ENCODE measurements around the gene ATP2C1. TPM values are rescaled to one million over a fixed set of nuclear protein-coding genes. Genes with fewer than 3 reads are reported as not detected.
"Not testable (repeated sequence)": the region's sequence is repeated elsewhere in the genome, so short reads cannot be mapped to it uniquely, and the experiment has no call there.

ATP2C1 gene
- total RNA-seq, 1 experiment from 2014 or later: 84.4 TPM

DNA sequence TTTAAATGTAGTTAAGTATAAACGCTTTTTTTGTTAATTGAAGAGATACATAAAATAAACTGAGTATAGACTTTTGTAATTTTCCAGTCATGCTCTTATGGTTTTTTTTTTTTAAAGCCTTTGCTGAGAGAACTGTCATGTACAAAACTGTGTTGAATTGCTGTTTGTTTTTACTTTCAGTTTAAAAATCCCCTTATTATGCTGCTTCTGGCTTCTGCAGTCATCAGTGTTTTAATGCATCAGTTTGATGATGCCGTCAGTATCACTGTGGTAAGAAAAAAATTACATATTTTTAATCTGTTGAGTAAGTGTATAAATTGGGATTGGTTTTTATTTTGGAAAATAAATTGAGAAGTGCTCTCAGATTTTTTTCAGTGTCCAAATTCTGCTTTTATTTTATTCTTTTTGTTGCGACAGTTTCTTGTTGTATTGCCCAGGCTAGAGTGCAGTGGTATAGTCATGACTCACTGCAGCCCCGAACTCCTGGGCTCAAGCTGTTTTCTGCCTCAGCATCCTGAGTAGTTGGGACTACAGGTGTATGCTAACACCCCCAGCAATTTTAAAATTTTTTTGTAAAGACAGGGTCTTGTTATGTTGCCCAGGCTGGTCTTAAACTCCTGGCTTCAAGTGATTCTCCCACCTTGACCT is 40.7 kb downstream of the ATP2C1 start:
- no peak for DNase-seq (ENCODE audit: low read depth)

DNA sequence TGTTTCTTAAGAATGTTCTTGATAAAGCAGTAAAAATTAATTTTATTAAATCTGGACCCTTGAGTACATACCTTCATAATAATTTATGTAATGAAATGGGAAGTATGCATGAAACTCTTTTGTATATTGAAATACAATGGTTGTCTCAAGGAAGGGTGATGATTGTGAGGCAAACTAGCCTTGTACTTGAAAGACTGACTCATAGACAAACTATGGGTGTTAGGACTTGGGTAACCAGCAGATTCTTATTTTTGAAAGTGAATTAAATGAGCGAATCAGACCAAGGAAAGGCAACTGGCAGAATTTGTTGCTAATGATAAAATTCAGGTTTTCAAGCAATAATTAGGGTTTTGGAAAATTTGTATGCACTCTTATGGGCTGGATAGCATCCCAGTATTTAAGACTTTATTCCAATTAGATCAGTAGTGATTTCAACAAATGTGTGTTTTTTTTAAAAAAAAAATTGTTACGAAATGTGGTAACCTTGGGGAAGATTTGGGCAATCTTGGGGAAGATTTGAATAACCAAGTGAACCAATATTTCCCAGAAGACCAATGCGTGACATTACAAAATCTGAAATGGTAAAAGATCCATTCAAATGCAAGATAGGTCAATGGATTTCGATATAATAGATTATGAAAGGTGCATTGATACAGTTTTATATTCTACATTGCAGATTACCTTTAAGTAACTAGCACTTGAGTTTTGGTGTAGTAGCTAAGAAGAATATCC is 42.0 kb downstream of the ATP2C1 start:
- DNase-seq (ENCODE audit: low read depth): peak; percentile 54

DNA sequence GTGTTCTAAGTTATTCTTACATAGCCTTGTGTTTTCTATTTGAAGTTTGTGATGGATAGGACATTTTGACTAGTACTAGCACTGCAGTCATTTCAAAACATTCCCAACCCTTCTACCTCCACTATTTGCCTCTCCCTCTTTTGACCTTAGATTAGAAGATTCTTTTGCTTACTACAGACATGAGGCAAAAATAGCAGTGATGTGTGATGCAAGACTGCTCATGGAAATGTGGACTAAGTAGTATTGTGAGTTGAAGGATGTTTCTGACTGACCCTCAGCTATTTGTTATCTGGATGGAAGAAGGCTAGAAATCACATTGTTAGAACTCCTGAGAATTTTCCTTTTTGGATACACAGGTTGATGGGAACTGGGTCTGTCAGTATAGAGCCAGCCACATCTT is 45.9 kb downstream of the ATP2C1 start:
- no peak for DNase-seq (ENCODE audit: low read depth)

DNA sequence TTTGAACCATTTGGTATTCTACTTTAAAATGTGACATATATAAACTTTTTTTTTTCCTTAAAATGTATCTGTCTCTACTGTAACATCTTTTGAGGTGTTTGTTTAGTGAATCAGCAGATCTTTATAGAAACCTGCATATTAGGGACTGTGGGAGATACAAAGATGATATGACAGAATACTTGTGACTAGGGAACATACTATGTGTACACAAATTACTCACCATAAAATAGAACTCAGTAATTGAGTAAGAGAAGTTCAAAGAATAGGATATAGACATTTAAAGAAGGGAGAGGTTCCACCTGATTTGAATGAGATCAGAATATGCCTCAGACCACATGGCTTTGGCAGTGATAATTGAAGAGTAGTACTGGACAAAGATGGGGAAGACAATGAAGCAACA is 47.9 kb downstream of the ATP2C1 start:
- peak; percentile 10 for DNase-seq (ENCODE audit: low read depth)

DNA sequence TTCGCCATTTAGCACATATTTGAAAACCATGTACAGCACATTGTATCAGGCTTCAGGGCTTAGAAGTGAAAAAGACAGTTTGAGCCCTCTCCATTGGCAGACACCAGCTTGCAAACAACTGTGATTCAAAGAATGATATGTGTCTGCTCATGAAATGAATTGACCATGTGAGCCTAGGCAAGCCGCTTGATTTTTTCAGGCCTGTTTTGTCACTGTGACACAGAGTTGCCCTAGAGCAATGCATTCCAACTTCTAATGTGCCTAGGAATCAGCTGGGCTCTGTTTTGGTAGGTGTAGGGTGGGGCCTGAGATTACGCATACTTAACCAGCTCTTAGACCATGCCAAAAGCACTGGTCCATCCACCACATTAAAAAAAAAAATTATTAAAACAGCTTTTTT is 53.0 kb downstream of the ATP2C1 start:
- no peak for DNase-seq (ENCODE audit: low read depth)

DNA sequence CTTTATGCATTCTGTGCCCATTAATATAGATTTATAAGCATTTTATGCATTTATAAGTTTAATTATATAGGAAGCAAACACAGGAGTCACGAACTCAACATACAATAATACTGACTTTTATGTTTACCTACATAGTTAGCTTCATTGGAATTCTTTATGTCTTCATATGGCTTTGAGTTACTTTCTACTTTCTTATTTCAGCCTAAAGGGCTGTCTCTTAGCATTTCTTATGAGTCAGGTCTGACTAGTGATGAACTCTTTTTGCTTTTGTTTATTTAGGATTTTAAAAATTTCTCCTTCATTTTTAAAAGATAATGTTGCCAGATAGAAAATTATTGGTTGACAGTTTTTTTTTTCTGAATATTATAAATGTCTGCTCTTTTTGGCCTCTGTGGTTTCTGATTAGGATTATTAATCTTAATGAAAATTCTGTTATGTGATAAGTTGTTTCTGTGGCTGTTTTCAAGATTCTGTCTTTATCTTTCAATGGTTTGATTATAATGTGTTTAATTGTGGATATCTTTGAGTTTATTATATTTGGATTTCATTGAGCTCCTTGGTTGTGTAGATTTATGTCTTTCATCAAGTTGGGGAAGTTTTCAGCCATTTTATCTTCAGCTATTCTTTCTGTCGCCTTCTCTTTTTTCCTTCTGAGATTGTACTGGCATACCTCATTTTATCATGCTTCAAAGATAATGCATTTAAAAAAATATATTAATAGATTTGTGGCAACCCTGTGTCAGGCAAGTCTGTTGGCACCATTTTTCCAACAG is 54.3 kb downstream of the ATP2C1 start:
- no peak for DNase-seq (ENCODE audit: low read depth)

DNA sequence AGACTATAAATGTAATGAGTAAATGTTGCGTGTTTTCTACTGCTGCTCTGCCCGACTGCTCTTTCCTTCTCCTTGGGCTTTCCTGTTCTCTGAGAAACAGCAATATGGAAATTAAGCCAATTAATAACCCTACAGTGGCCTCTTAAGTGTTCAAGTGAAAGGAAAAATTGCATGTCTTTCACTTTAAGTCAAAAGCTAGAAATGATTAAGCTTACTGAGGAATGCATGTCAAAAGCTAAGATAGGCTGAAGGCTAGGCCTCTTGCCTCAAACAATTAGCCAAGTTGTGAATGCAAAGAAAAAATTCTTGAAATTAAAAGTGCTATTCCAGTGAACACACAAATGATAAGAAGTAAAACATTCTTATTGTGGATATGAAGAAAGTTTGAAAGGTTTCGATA is 55.0 kb downstream of the ATP2C1 start:
- DNase-seq (ENCODE audit: low read depth): no peak

DNA sequence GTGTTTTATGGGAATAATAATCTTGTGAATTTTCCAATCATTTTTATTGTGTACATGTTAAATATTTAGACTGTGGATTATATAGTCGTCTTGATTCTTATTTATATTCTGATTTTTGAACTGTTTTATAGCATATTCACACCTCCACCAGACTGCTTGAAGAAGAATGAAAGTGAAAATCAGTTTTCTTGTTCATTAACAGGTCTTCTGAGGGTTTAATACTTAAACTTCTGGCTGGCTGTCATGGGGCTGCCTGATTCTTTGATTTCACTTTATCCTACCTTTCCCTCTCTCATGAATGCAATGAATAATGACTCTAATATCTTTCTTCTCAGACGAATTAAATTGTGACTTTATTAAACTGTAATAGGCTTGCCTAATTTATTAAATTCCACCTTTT is 56.2 kb downstream of the ATP2C1 start:
- DNase-seq (ENCODE audit: low read depth): no peak

DNA sequence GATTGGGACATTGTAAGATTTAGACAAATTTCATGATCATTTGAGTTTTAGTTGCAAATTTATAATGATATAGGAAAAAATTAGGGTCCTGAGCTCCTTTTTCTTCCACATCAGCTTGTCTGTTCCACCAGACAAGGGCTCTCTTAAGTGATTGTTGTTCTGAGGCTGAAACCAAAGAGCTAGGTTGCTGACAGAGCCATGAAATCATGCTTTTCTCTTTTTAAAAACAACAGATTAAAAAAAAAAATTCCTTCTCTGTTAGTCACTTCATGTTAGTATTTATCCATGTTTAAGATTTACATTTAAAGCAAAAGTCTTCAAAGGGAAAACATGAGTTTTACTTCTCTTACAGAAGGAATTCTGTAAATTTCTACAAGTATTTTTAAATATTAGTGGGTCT is 56.8 kb downstream of the ATP2C1 start:
- peak; percentile 26 for DNase-seq (ENCODE audit: low read depth)

DNA sequence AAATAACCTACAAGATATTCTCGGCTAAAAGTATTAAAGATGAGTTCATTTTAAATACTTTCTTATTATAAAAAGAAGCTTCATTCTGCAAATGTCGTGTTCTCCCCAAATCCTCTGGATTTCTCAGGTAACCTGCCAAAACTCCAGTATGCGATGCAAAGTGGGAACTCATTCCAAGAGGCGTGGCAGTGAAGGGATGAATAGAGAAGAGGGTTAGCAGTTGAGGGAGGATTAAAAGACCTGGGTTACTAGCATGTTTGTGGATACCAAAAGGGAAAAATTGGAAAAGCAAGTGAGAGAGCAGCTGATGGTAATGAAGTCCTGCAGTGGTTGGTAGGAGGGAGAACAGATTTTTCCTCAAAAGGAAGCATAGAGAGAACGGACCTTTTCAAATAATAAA is 61.6 kb downstream of the ATP2C1 start:
- DNase-seq (ENCODE audit: low read depth): no peak

DNA sequence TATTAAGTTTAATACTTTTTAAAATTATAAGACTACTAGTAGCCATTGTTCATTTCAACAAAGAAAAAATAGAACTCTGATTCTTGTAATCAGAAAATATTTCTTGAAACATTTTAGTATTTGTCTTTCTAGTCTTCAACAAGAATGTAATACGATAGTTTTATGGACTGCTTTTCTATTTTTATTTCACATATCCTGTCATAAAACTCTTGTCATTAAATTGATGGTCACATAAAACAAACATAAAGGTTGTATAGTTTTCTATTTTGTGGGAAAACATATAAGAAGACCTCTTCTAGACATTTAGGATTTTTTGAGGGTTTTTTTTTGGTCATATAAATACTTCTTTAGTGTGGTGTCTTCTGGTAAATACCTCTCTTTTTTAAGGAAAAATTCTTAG is 62.4 kb downstream of the ATP2C1 start:
- DNase-seq (ENCODE audit: low read depth): no peak

DNA sequence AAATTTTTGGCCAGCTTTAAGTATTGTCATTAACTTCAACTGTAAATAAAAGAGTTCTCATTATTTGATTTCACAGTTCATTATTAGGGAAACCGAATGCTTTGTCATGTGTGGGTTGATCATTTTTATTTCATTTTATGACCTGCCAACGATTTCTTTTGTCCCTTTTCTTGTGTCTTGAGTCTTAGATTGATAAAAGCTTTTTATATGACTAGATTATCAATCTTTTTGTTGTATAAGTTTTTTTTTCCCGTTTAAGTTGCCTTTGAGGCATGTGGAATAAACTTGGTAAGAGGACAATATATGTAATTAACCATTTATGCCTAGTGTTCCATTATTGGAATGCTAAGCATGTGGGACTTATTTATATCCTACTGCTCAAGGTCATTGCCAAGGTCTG is 62.8 kb downstream of the ATP2C1 start:
- DNase-seq (ENCODE audit: low read depth): no peak

DNA sequence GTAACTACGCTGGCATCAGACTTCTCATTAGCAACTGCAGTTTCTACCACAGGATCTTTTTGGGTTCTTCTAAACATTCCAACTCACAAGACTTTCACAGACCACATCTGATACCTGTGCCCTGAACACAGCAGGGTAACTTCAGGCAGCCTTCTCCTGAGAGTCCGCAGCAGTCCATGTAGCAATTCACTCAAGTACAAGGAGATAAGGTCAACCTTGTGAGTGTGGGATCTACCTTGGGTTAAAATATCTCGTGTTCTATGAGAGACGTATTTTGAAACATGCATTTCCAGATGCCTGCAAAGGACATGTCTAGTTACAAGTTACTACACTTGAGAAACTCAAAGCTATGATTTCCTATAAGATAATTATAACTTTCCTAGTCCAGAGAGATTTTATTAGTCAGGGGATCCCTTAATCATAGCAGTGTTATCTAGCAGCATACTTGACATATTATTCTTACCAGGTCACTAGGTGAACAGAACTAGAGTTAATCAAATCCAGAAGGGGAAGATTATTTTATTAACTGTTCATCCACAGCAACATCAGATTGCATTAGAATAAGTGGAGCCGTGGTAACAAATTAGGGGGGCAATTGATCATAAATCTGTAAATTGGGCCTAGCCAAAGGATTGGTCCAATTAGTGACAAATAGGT is 66.4 kb downstream of the ATP2C1 start:
- DNase-seq (ENCODE audit: low read depth): no peak

DNA sequence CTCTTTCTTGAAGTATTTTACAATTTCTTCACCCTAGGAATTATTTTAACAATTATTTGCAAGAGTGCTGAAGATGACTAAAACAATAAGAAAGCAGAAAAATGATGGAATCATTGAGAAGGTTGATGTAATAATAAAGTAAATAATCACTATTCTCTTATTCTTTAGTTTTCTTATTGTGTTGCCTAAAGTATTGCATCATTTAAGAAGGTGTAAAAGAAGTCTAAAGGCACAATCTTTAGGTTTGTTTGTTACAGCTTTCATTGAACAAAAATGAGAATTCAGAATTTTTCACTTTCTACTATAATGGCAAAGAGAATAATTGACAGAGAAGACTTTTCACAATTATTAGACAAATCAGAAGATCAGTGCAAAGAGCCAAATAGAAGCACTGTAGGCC is 67.6 kb downstream of the ATP2C1 start:
- no peak for DNase-seq (ENCODE audit: low read depth)

DNA sequence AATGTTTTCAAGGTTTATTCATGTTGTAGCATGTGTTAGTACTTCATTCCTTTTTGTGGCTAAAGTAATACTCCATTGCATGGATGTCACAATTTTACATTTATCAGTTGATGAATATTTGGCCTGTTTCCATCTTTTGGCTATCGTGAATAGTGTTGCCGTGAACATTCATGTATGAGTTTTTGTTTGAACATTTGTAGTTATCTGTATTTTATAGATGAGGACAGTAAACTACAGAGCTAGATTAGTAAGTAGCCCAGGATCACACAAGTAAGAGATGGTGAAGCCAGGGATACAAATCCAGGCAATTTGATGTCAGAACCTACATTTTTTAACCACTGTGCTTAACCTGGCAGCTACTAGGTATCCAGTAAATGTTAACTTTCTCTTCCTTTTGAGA is 69.6 kb downstream of the ATP2C1 start:
- DNase-seq (ENCODE audit: low read depth): no peak

DNA sequence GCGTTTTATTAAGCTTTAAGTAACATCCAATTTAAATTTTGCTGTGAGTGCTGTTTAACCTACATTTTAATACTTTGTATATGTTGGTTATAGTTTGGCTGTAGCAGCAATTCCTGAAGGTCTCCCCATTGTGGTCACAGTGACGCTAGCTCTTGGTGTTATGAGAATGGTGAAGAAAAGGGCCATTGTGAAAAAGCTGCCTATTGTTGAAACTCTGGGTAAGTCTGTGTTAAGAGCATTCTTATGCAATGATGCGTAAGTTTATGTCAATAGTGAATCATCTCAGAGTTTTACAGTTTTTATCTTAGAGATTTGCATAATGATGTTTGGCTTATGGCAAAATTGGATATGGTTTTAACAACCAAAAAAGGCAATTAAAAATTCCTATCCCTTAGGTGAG is 70.0 kb downstream of the ATP2C1 start:
- peak; percentile 98 for DNase-seq (ENCODE audit: low read depth)

DNA sequence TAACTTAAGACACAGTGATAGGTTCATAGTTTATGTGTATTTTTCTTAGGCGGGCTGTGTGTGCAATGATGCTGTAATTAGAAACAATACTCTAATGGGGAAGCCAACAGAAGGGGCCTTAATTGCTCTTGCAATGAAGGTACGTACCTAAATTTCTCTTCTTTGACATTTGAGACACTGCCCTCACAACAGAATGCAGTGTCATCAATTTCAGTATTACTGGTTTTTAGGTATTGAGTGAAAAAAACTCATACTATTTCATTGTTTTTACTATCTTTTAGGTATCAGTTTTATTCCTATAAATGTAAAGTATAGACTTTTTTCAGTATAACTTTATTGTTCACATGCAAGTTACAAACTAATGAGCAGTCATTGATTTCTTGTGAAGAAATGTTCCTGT is 73.4 kb downstream of the ATP2C1 start:
- no peak for DNase-seq (ENCODE audit: low read depth)

DNA sequence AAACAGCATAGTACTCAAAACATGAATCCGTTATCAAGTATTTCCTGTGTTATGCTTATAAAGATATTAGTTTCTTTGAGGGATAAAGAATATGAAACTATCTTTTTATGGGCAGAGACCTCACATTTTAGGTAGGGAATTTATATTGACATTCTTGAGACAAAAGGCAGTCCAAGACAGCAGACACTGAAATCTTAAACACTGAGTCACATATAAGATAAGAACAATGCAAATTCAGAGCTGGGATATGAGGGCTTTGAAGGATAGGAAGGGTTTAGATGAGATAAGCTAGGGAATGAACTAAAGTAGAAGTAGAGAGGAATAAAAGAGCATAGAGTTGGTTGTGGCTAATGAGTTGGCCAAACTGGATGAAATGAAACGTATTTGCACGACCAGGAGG is 74.3 kb downstream of the ATP2C1 start:
- DNase-seq (ENCODE audit: low read depth): peak; percentile 29

DNA sequence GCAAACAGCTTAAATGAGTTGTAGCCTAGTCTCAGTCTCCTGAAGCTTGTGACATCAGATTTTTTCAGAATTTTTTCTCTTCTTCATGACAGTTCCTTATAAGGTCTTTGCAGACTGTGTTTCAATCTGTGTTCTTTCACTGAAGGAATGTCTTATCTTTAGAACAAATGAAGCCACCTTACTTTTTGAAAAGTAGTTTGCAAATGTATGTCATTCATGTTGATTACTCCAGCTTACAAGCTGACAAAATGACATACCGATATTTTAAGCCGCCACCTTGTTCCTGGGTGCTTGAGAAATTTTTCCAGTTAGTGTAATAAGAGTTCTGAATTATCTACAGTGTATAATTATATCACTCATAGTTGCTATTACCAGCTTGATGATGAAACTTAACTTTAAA is 75.7 kb downstream of the ATP2C1 start:
- DNase-seq (ENCODE audit: low read depth): no peak

DNA sequence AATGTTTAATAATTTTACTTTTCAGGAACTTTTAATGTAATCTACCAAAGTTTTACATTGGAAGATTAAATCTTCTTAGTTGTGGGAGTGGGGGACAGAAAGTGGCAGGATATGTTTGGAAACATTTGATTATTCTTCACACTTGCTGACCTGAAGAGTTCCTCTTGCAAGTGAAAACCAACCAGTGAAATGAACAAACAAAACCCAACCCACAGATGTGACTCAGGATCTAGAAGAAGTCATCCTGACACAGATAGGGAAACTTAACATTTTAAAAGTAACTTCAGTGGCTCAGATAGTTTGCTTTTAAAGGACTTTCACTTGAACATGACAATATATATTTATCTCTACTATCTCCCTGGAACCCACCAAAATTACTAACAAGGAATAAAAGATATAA is 77.3 kb downstream of the ATP2C1 start:
- DNase-seq (ENCODE audit: low read depth): peak; percentile 14

DNA sequence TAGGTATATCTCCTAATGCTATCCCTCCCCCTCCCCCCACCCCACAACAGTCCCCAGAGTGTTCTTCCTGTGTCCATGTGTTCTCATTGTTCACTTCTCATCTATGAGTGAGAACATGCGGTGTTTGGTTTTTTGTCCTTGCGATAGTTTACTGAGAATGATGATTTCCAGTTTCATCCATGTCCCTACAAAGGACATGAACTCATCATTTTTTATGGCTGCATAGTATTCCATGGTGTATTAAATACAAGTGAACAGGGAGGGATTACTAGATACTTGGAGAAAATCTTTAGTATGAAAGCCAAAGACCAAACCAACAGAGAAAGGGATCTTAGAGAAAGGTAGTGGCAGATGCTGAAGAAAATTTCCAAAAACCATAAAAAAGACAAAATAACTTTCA is 78.7 kb downstream of the ATP2C1 start:
- not testable (repeated sequence) for DNase-seq (ENCODE audit: low read depth)

DNA sequence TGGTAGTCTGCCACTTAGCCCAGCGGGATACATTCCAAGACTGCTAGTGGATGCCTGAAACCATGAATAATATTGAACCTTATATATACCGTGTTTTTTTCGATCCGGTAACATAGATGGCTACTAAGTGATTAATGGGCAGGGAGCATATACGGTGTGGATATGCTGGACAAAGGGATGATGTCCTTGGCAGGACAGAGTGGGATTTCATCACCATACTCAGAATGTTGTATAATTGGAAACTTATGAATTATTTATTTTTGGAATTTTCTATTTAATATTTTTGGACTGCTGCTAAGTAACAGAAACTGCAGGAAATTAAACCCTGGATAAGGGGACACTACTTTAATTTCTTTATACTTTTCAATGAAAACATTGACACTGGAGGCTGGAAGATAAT is 79.5 kb downstream of the ATP2C1 start:
- no peak for DNase-seq (ENCODE audit: low read depth)
